ENCODE results near the gene TMEM116. TPM values are rescaled to one million over a fixed set of nuclear protein-coding genes. Genes with fewer than 3 reads are reported as not detected.

TMEM116 gene
- total RNA-seq, 8 experiments from 2014 or later, result 6.5 to 21.8 (median 18.6) TPM

DNA sequence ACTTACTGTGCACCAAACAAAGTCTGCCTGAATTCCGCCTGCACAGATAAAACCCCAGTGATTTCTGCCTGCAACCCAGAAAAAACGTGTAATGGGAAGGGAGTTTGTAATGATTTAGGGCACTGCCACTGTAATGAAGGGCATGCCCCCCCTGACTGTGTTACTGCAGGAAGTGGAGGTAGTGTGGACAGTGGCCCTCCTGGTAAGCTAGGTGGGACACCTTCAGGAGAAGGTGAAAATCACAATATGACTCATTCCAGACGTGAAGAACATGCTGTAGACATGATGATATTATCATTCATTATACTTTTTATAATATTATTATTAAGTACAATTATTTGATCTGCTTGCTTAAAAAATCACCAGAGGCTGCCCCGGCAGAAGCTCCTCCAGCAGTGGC is 111.8 kb downstream of the TMEM116 start:
- no peak for ATAC-seq (replicated peaks in 6 of 8)
- no peak overlapping the region for H3K27ac ChIP-seq
- H3K4me3 ChIP-seq, result no peak overlapping the region
- no peaks in the 10 kb centered on the region for H3K4me1 ChIP-seq (replicated peaks in 1 of 2)
- in situ Hi-C loops (cut with MboI; ENCODE audit: low pct_unique_long_range_greater_than_20kb in 2 of 9, low sequenced_read_pairs in 9 of 9, unreplicated experiment in 9 of 9), result no loop called here
- 57 to 100% (median 87%) methylated on average over 1 to 4 of the region's 4 CpGs; no CpG with 5 or more reads in 3 of the 10 experiments for WGBS, 10 experiments

- no peaks in the 10 kb centered on the region for H3K4me1 ChIP-seq (replicated peaks in 1 of 2)
- no peak overlapping the region for H3K27ac ChIP-seq
- WGBS, 10 experiments, result 50 to 100% (median 95%) methylated on average over 1 to 5 of the region's 5 CpGs; no CpG with 5 or more reads in 3 of the 10 experiments
- H3K4me3 ChIP-seq, result no peak overlapping the region
- ATAC-seq (replicated peaks in 6 of 8), result no peak
- in situ Hi-C loops (cut with MboI; ENCODE audit: low pct_unique_long_range_greater_than_20kb in 2 of 9, low sequenced_read_pairs in 9 of 9, unreplicated experiment in 9 of 9), result no loop called here
Observed at GRCh38 chr12:111894556-111894955, 118.4 kb downstream of the TMEM116 start.

DNA sequence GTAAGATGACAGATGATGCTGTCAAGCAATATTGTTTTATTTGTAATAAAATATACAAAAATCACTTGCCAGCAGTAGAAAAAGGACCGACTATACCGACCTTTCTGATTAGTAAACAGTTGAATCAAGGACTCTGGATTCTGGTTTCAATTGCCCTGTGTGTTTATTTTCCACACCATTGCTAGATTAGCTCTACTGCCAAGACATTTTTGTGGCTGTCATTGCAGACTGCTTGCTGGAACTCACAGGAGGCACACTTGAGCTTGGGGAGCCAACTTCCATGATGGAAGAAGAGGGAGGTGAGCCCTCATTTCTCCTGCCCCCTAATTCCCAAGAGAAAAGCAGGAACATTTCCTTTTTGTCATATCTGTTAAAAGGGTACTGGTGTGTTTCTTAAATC is 119.7 kb downstream of the TMEM116 start:
- Histone ChIP-seq H3K4me3 (no peak overlapping the region), H3K4me1 (replicated peaks in 1 of 2) (no peaks in the 10 kb centered on the region), H3K27ac (no peak overlapping the region)
- WGBS, 10 experiments, result 88 to 100% (median 97%) methylated on average over 1 to 2 of the region's 2 CpGs; no CpG with 5 or more reads in 2 of the 10 experiments
- in situ Hi-C loops (cut with MboI; ENCODE audit: low pct_unique_long_range_greater_than_20kb in 2 of 9, low sequenced_read_pairs in 9 of 9, unreplicated experiment in 9 of 9), result no loop called here
- ATAC-seq (replicated peaks in 6 of 8), result no peak

- 93 to 100% (median 95%) methylated on average over 2 to 8 of the region's 11 CpGs; no CpG with 5 or more reads in 1 of the 10 experiments for WGBS, 10 experiments
- Histone ChIP-seq H3K4me3 (no peak overlapping the region), H3K4me1 (replicated peaks in 1 of 2) (no peaks in the 10 kb centered on the region), H3K27ac (no peak overlapping the region)
- no peak for ATAC-seq (replicated peaks in 6 of 8)
- in situ Hi-C loops (cut with MboI; ENCODE audit: low pct_unique_long_range_greater_than_20kb in 2 of 9, low sequenced_read_pairs in 9 of 9, unreplicated experiment in 9 of 9), result no loop called here
Observed at GRCh38 chr12:111887926-111888745, 124.8 kb downstream of the TMEM116 start.

DNA sequence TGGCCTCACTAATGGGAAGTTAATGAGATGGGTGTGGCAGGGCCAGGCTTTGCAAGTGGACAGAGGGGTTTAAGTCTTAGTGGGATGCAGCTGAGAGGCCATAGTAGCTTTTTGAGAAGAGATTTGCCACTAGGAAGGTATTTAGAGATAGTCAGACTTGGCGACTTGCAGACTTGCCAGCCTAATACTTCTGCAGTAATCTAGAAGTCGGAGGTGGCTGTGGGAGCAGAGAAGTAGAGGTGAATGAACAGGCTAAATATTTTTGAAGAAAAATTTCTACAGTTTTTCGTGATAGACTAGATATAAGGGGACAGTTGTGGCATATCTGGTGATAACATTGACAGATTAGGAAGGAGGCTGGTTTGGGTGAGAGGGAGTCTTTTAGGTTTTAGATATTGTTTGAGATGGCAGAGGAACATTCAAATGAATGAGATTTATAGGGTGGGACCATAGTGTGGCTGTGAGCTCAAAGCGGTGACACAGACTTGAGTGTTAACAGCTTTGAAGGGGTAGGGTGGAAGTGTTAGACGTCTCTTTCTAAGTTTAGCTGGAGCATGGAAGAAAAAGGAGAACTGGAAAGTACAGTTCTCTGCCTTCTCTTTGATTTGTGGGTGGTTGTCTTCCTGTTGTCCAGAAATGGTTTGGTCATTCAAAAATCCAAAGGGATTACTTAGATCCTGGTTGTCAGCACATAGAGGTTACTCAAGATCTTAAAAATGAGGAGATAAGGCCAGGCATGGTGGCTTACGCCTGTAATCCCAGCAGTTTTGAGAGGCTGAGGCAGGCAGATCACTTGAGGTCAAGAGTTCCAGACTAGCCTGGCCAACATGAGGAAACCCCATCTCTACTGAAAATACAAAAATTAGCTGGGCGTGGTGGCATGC is 126.1 kb downstream of the TMEM116 start:
- no peak for ATAC-seq (replicated peaks in 6 of 8)
- H3K4me3 ChIP-seq, result no peak overlapping the region
- in situ Hi-C loops (cut with MboI; ENCODE audit: low pct_unique_long_range_greater_than_20kb in 2 of 9, low sequenced_read_pairs in 9 of 9, unreplicated experiment in 9 of 9), result no loop called here
- 92 to 100% (median 100%) methylated on average over 1 to 5 of the region's 7 CpGs; no CpG with 5 or more reads in 2 of the 10 experiments for WGBS, 10 experiments
- no peak overlapping the region for H3K27ac ChIP-seq
- H3K4me1 ChIP-seq (replicated peaks in 1 of 2), result no peaks in the 10 kb centered on the region

DNA sequence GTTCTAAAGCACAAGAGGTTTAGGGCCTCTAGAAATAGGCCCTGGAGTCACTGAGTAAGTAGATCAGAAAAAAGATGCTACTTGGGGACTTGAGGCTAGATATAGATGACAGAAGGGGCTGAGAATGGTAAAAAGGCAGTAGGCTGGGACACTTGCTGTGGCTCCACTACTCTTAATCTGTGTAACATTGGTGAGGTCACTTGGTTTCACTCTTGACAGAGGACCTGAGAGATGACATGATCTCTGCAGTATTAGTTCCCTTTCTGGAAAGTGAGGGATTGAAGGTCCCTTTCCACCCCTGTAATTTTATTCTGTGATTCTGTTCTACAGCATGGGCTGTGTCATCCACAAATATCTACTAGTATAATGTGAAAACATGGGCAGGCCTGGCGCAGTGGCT is 131.2 kb downstream of the TMEM116 start:
- H3K4me3 ChIP-seq, result no peak overlapping the region
- no peak for ATAC-seq (replicated peaks in 6 of 8)
- H3K4me1 ChIP-seq (replicated peaks in 1 of 2), result no peaks in the 10 kb centered on the region
- no peak overlapping the region for H3K27ac ChIP-seq
- in situ Hi-C loops (cut with MboI; ENCODE audit: low pct_unique_long_range_greater_than_20kb in 2 of 9, low sequenced_read_pairs in 9 of 9, unreplicated experiment in 9 of 9), result no loop called here
- WGBS, 10 experiments, result 80 to 100% (median 100%) methylated on average over 1 of the region's 1 CpG; no CpG with 5 or more reads in 7 of the 10 experiments

Other genes with a start within 250 kb of the TMEM116 start
- gene ALDH2, start 246.2 kb downstream of the TMEM116 start, total RNA-seq, result 10 to 100 TPM; 13.2 to 45.3 (median 27.0) TPM
- 10 to 100 TPM; 32.0 to 55.9 (median 41.1) TPM for gene MAPKAPK5, start 170.9 kb downstream of the TMEM116 start, total RNA-seq
- 100 to 1,000 TPM in 5 of 8 experiments, 10 to 100 TPM in 3; 47.2 to 152 (median 107) TPM for gene ERP29, start 261 bp upstream of the TMEM116 start, total RNA-seq
- gene NAA25, start 95.6 kb upstream of the TMEM116 start, total RNA-seq, result 10 to 100 TPM; 18.5 to 49.3 (median 24.7) TPM
- gene TRAFD1, start 112.4 kb upstream of the TMEM116 start, total RNA-seq, result 10 to 100 TPM; 30.6 to 47.1 (median 37.5) TPM

All from motor neuron (in vitro differentiated cells).